HEK293 (cell line): ENCODE measurements around the gene HSF2BP.
A peak's percentile ranks its signal among the peaks of the same experiment; 100 is the strongest.

ENCODE experiments used
- CTCF ChIA-PET: fragments of 350-600 bp; formaldehyde crosslinking; extraction: SDS; loops from one replicate; lab custom pipeline; 2021; ENCODE audit warnings: antibody characterized with exemption; lab: Yijun Ruan, JAX
- POLR2A ChIA-PET: fragments of 300-600 bp; formaldehyde crosslinking; extraction: SDS; loops from one replicate; lab custom pipeline; 2020; ENCODE audit warnings: antibody characterized with exemption, inconsistent platforms; lab: Yijun Ruan, JAX
- H3K27ac ChIP-seq: fragments of 200-500 bp; sonication (Bioruptor generic); 2 replicates; pipeline ENCODE4 v1.5.1; 2014; ENCODE audit warnings: low read depth, low read length, control low read depth, inconsistent platforms; ENCODE audit errors: extremely low read depth
- H3K36me3 ChIP-seq, 2 experiments: fragments of 200-500 bp in 1 of 2; sonication (Bioruptor generic) in 1 of 2; 1 replicate in 1 of 2; 2 replicates in 1 of 2; pipeline ENCODE4 v1.5.1; 2014 to 2017; ENCODE audit warnings: inconsistent platforms in 2 of 2, low read length in 2 of 2; ENCODE audit not compliant: control insufficient read depth in 2 of 2, insufficient read depth in 1 of 2
- H3K4me1 ChIP-seq: fragments of 200-500 bp; sonication (Bioruptor generic); 2 replicates; pipeline ENCODE4 v1.5.1; 2014; ENCODE audit warnings: mild to moderate bottlenecking, low read length, inconsistent platforms; ENCODE audit not compliant: control insufficient read depth, insufficient read depth
- H3K4me3 ChIP-seq: 2 replicates; pipeline ENCODE4 v1.5.1; 2011; ENCODE audit warnings: low read depth, mild to moderate bottlenecking, control low read depth, low read length, moderate library complexity
- H3K9me3 ChIP-seq: fragments of 200-500 bp; sonication (Bioruptor generic); 2 replicates; pipeline ENCODE4 v1.5.1; 2014; ENCODE audit warnings: low read depth, low read length, inconsistent platforms; ENCODE audit not compliant: control insufficient read depth, insufficient read depth
- BCL6B ChIP-seq: fragments of 450-650 bp; formaldehyde crosslinking; IDR thresholded peaks from 2 replicates; pipeline ENCODE4 v1.5.1; 2017; ENCODE audit warnings: missing biosample characterization, missing genetic modification characterization
- HOXA7 ChIP-seq: sonication (generic); formaldehyde crosslinking; IDR thresholded peaks from 2 replicates; pipeline ENCODE4 v1.8.1; 2022; ENCODE audit warnings: missing genetic modification reagents, borderline replicate concordance
- MZF1 ChIP-seq: fragments of 450-650 bp; formaldehyde crosslinking; IDR thresholded peaks from 2 replicates; pipeline ENCODE4 v1.5.1; 2017; ENCODE audit warnings: missing biosample characterization, missing genetic modification characterization, borderline replicate concordance
- PRDM10 ChIP-seq: fragments of 450-650 bp; formaldehyde crosslinking; IDR thresholded peaks from 2 replicates; pipeline ENCODE4 v1.5.1; 2016; ENCODE audit warnings: missing biosample characterization, missing genetic modification characterization
- ZBTB17 ChIP-seq: fragments of 450-650 bp; formaldehyde crosslinking; IDR thresholded peaks from 2 replicates; pipeline ENCODE4 v1.5.1; 2016; ENCODE audit warnings: missing biosample characterization, missing genetic modification characterization
- ZNF112 ChIP-seq: fragments of 450-650 bp; formaldehyde crosslinking; IDR thresholded peaks from 2 replicates; pipeline ENCODE4 v1.5.0; 2017; ENCODE audit warnings: missing biosample characterization, missing genetic modification characterization
- ZNF133 ChIP-seq: fragments of 450-650 bp; formaldehyde crosslinking; IDR thresholded peaks from 2 replicates; pipeline ENCODE4 v1.5.1; 2016; ENCODE audit warnings: missing biosample characterization, missing genetic modification characterization
- ZNF248 ChIP-seq: fragments of 450-650 bp; formaldehyde crosslinking; IDR thresholded peaks from 2 replicates; pipeline ENCODE4 v1.5.1; 2017; ENCODE audit warnings: missing biosample characterization, missing genetic modification characterization
- ZNF416 ChIP-seq: fragments of 450-650 bp; formaldehyde crosslinking; IDR thresholded peaks from 2 replicates; pipeline ENCODE4 v1.5.1; 2016; ENCODE audit warnings: missing biosample characterization, missing genetic modification characterization
- ZNF488 ChIP-seq: fragments of 450-650 bp; formaldehyde crosslinking; IDR thresholded peaks from 2 replicates; pipeline ENCODE4 v1.5.1; 2016; ENCODE audit warnings: missing biosample characterization, missing genetic modification characterization
- ZNF514 ChIP-seq: fragments of 450-650 bp; formaldehyde crosslinking; IDR thresholded peaks from 2 replicates; pipeline ENCODE4 v1.5.1; 2016; ENCODE audit warnings: missing biosample characterization, missing genetic modification characterization
- ZNF529 ChIP-seq: fragments of 450-650 bp; formaldehyde crosslinking; IDR thresholded peaks from 2 replicates; pipeline ENCODE4 v1.5.1; 2017; ENCODE audit warnings: missing genetic modification characterization, missing biosample characterization; ENCODE audit not compliant: insufficient replicate concordance
- ZNF561 ChIP-seq: fragments of 450-650 bp; IDR thresholded peaks from 2 replicates; pipeline ENCODE4 v1.5.1; 2018; ENCODE audit warnings: missing biosample characterization, missing genetic modification characterization, borderline replicate concordance
- ZNF768 ChIP-seq: fragments of 450-650 bp; formaldehyde crosslinking; IDR thresholded peaks from 2 replicates; pipeline ENCODE4 v1.5.1; 2018; ENCODE audit warnings: missing biosample characterization, mild to moderate bottlenecking, missing genetic modification characterization
- ZSCAN30 ChIP-seq: fragments of 450-650 bp; IDR thresholded peaks from 2 replicates; pipeline ENCODE4 v1.5.1; 2018; ENCODE audit warnings: missing biosample characterization, mild to moderate bottlenecking, missing genetic modification characterization, moderate library complexity
- ZSCAN4 ChIP-seq: fragments of 450-650 bp; formaldehyde crosslinking; IDR thresholded peaks from 2 replicates; pipeline ENCODE4 v1.5.1; 2017; ENCODE audit warnings: missing biosample characterization, missing genetic modification characterization

HSF2BP gene

GRCh38 chr21:43657355-43658087 lies 1.8 kb downstream of the HSF2BP start:
- H3K9me3 ChIP-seq = no peaks in the 10 kb centered on the region
- no peak overlapping the region for H3K4me3 ChIP-seq
- H3K4me1 ChIP-seq = peaks cover 9% of the 10 kb centered on the region; the same call in 1 of the 2 replicates
- H3K36me3 ChIP-seq = peaks cover 0 to 15% of the 10 kb centered on the region in 2 experiments; a peak in 1 of 3 replicates
- ChIA-PET CTCF (interaction anchor here (0.6 to 1.3 kb wide), 4 partner anchors 10 to 45 kb away, joined by 3 to 5 read pairs (median 4); no protein-coding TSS in a partner anchor), POLR2A (no interaction called here)
- no peak overlapping the region for H3K27ac ChIP-seq
- TF ChIP-seq ZNF248 (tag by site-specific recombination) = no peak
- TF ChIP-seq BCL6B (tag by site-specific recombination) = no peak

- no peak overlapping the region for H3K27ac ChIP-seq
- no peaks in the 10 kb centered on the region for H3K4me1 ChIP-seq
- H3K4me3 ChIP-seq = no peak overlapping the region
- no peaks in the 10 kb centered on the region for H3K9me3 ChIP-seq
- POLR2A ChIA-PET = no interaction called here
- TF ChIP-seq ZNF133 (tag by site-specific recombination) (no peak), ZNF529 (tag by site-specific recombination) (no peak), ZSCAN30 (tag by site-specific recombination) (no peak), ZNF768 (tag by site-specific recombination) (no peak), ZNF416 (tag by site-specific recombination) (no peak), ZNF514 (no peak)
- CTCF ChIA-PET = no interaction called here
- H3K36me3 ChIP-seq = no peaks in the 10 kb centered on the region
Observed at GRCh38 chr21:43654806-43655489, 4.3 kb downstream of the HSF2BP start.

GRCh38 chr21:43653626-43654025 lies 5.7 kb downstream of the HSF2BP start:
- peak; percentile 69 for TF ChIP-seq ZBTB17 (tag by site-specific recombination)
- TF ChIP-seq MZF1 (tag by site-specific recombination) = no peak
- TF ChIP-seq, all 188 proteins: peak for 1
- CTCF ChIA-PET = no interaction called here
- no peaks in the 10 kb centered on the region for H3K4me1 ChIP-seq
- H3K9me3 ChIP-seq = no peaks in the 10 kb centered on the region
- no peak overlapping the region for H3K27ac ChIP-seq
- POLR2A ChIA-PET = interaction anchor here (0.5 kb wide), 1 partner anchor 303 kb away, joined by 5 read pairs; no protein-coding TSS in a partner anchor
- H3K4me3 ChIP-seq = no peak overlapping the region
- H3K36me3 ChIP-seq = no peaks in the 10 kb centered on the region

GRCh38 chr21:43652616-43653015 lies 6.7 kb downstream of the HSF2BP start:
- Histone ChIP-seq H3K4me3 (no peak overlapping the region), H3K36me3 (no peaks in the 10 kb centered on the region), H3K27ac (no peak overlapping the region), H3K4me1 (no peaks in the 10 kb centered on the region), H3K9me3 (no peaks in the 10 kb centered on the region)
- ChIA-PET POLR2A (interaction anchor here (0.6 kb wide), 1 partner anchor 1043 kb away, joined by 3 read pairs; no protein-coding TSS in a partner anchor), CTCF (interaction anchor here (0.7 kb wide), 1 partner anchor 73 kb away, joined by 3 read pairs; no protein-coding TSS in a partner anchor)
- TF ChIP-seq ZNF561 (tag by site-specific recombination) = no peak
- TF ChIP-seq HOXA7 = no peak
- TF ChIP-seq ZSCAN4 (tag by site-specific recombination) = no peak
- no peak for TF ChIP-seq ZNF488 (tag by site-specific recombination)
- no peak for TF ChIP-seq ZNF112 (tag by site-specific recombination)
- no peak for TF ChIP-seq PRDM10 (tag by site-specific recombination)
